Fibroblast of the aortic adventitia (primary cell): ENCODE measurements around the gene SLC1A3. TPM values are rescaled to one million over a fixed set of nuclear protein-coding genes. Genes with fewer than 3 reads are reported as not detected.

Experiments
- DNase-seq: peaks from one replicate; pipeline ENCODE4 v3.0.0-alpha.2; 2010; ENCODE audit warnings: low read depth
- H3K4me3 ChIP-seq: 2 replicates; pipeline ENCODE4 v1.5.1; 2011; ENCODE audit warnings: low read depth, mild to moderate bottlenecking, control low read depth, low read length, moderate library complexity
- CTCF ChIP-seq: IDR thresholded peaks from 2 replicates; pipeline ENCODE4 v1.5.1; 2011; ENCODE audit warnings: mild to moderate bottlenecking, low read length, control low read depth, inconsistent platforms; ENCODE audit not compliant: insufficient read depth
- total RNA-seq: library from RNA; depleted of rRNA; stranded (reverse); fragments of >200 nt; gene quantifications from 2 replicates; pipeline ENCODE4 v1.2.3, GENCODE V29; 2012; ENCODE audit warnings: low replicate concordance

The SLC1A3 gene
- total RNA-seq, 1 donor, result 3.7 TPM

DNA sequence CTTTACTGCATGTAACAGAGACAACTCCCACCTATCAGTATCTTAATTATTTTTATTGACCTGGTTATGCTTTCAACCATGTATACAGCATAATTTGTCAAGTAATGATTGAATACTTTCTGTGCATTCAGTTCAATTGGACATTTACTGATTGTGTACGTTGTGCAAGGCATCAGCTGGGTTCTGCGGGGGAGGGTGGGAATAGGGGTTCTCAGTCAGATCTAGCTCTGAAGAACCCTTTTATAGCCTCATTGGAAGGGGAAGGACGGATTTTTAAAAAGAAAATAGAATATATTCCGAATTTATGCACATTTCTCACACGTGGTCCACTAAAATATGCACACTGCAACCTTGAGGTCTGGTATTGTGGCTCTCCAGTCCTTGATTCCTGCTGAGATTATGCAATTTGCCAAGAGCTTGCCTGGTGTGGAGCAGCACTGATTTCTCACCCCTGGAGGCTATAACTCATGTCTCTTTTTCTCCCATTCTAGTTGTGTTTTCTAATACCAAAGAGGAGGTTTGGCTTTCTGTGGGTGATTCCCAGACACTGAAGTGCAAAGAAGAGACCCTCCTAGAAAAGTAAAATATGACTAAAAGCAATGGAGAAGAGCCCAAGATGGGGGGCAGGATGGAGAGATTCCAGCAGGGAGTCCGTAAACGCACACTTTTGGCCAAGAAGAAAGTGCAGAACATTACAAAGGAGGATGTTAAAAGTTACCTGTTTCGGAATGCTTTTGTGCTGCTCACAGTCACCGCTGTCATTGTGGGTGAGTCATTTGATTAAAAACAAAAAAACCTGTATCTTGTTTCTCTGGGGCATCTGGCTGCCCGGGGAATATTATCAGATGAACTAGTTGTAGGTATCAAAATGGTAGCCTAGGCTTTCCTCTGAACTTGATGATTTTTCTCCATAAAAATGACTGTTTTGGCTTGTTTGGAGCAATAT is 1.7 kb downstream of the SLC1A3 start:
- TF ChIP-seq CTCF, result no peak
- no peak overlapping the region for H3K4me3 ChIP-seq
- peak; percentile 35 for DNase-seq

- TF ChIP-seq CTCF, result no peak
- no peak overlapping the region for H3K4me3 ChIP-seq
- DNase-seq, result no peak
Measured at GRCh38 chr5:36610621-36611020, 4.2 kb downstream of the SLC1A3 start.

GRCh38 chr5:36611520-36612274 is 5.3 kb downstream of the SLC1A3 start:
- no peak for DNase-seq
- no peak for TF ChIP-seq CTCF
- no peak overlapping the region for H3K4me3 ChIP-seq

DNA sequence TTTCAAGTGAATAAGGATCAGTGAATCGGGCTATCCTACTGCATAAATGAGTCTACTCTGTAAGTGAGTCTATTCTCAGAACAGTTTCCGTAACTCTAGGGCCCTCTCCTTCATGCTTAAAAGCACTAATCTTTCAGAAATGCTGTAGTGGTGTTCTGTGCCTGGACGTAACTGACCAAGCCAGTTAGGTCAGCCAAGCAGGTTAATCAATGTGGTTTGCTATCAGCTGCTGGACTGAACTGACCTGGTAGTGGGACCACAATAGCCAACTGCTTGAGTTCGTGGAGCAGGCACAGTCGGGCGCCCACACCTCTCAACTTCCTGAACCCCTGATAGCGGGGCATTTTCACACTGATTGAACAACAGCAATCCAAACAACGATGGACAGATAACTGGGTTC is 6.8 kb downstream of the SLC1A3 start:
- H3K4me3 ChIP-seq, result no peak overlapping the region
- TF ChIP-seq CTCF, result no peak
- no peak for DNase-seq

GRCh38 chr5:36613771-36614656 is 7.6 kb downstream of the SLC1A3 start:
- no peak for DNase-seq
- TF ChIP-seq CTCF, result no peak
- H3K4me3 ChIP-seq, result no peak overlapping the region

DNA sequence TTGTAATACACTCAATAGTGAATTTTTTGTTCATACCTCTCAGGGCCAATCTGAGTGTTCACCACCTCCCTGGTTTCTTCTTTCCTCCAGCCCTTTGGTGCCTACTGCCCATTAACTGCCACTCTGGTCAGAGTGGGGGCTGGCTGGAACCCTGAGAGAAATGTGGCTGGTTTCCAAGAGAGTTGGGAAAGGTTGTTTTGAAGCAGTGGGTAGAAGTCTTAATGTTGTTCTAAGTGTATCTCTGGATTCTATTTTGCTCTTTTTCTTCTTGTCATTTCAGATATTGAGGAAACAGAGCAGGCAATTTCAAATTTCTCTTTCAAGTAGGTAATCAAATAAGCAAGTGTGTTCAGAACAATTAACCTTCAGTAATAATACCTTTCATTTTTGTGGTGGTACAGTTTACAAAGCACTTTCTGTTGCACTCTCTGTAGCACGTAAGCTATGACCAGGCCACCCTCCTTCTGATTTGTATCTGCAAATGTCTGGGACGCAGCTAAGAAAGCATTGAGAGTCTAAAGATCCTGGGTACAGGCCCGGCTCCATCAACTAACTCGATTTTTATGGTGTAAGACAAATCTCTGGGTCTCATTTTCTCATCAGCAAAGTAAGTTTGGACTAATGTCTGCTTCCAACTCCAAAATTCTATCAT is 8.4 kb downstream of the SLC1A3 start:
- no peak for DNase-seq
- no peak overlapping the region for H3K4me3 ChIP-seq
- TF ChIP-seq CTCF, result no peak
